K562 (cell line): ENCODE data around the gene ACSBG1. TPM values are rescaled to one million over a fixed set of nuclear protein-coding genes. Genes with fewer than 3 reads are reported as not detected.

Source experiments
- ATAC-seq: fragments of 200-7000 bp; cut with Tn5 transposase; 3 replicates; pipeline ENCODE4 v1.9.1; 2020; ENCODE audit warnings: moderate library complexity
- BruUV-seq: library from RNA; stranded (reverse); fragments of 400-500 nt; replicated peaks from 2 replicates; lab custom pipeline; 2021; lab: Mats Ljungman, UMichigan
- CTCF ChIA-PET: fragments of 300-600 bp; formaldehyde crosslinking; extraction: SDS; loops from one replicate; lab custom pipeline; 2021; ENCODE audit warnings: low intra/inter-chr PET ratio; lab: Yijun Ruan, JAX
- POLR2A ChIA-PET: fragments of 300-600, 350-650 bp; sonication (Branson Sonifier 250); formaldehyde crosslinking; extraction: SDS; loops from one replicate; lab custom pipeline; 2021; ENCODE audit warnings: antibody characterized with exemption, inconsistent platforms; lab: Yijun Ruan, JAX
- DNase-seq, 4 experiments: peaks; one replicate each; pipeline versions ENCODE4 v3.0.0 to v3.0.0-alpha.2; 2011 to 2018; ENCODE audit warnings: low spot score in 3 of 4, mixed read lengths in 3 of 4; ENCODE audit errors: extremely low read depth in 1 of 4
- FAIRE-seq: peaks from 2 replicates; lab custom pipeline; 2011; peaks lifted over from hg19 to GRCh38; lab: Jason Lieb, UNC
- H2AFZ ChIP-seq: 2 replicates; pipeline ENCODE4 v1.6.0; 2011; ENCODE audit warnings: low read depth, low read length, control low read depth, inconsistent platforms
- H3K27ac ChIP-seq: fragments of 200-600 bp; 3 replicates; pipeline ENCODE4 v1.8.0; 2011; ENCODE audit warnings: low read depth, mild to moderate bottlenecking, control low read depth, inconsistent platforms, low read length, moderate library complexity, mixed read lengths; ENCODE audit errors: extremely low read depth
- H3K27me3 ChIP-seq, 2 experiments: fragments of 300-600 bp in 1 of 2; 2 replicates in 1 of 2; 3 replicates in 1 of 2; pipeline versions ENCODE4 v1.6.0 to v1.8.0; 2011; ENCODE audit warnings: inconsistent platforms in 2 of 2, low read length in 2 of 2, mild to moderate bottlenecking in 1 of 2, mixed read lengths in 1 of 2, moderate library complexity in 1 of 2; ENCODE audit not compliant: control insufficient read depth in 2 of 2, insufficient read depth in 2 of 2
- H3K36me3 ChIP-seq: fragments of 300-600 bp; 3 replicates; pipeline ENCODE4 v1.8.0; 2011; ENCODE audit warnings: mild to moderate bottlenecking, low read length, inconsistent platforms; ENCODE audit not compliant: control insufficient read depth, insufficient read depth
- H3K4me1 ChIP-seq, 2 experiments: fragments of 200-600 bp in 1 of 2; replicated peaks in 1 of 2; 2 replicates in 1 of 2; 3 replicates in 1 of 2; pipeline versions ENCODE4 v1.5.1 to v1.8.0; 2011; ENCODE audit warnings: inconsistent platforms in 2 of 2, low read length in 2 of 2, mild to moderate bottlenecking in 1 of 2, mixed read lengths in 1 of 2, moderate library complexity in 1 of 2; ENCODE audit not compliant: control insufficient read depth in 2 of 2, insufficient read depth in 2 of 2
- H3K4me2 ChIP-seq: 2 replicates; pipeline ENCODE4 v1.6.1; 2011; ENCODE audit warnings: low read length, control low read depth, inconsistent platforms, mixed read lengths; ENCODE audit not compliant: insufficient read depth
- H3K4me3 ChIP-seq: fragments of 200-600 bp; sonication (generic), shearing (Covaris generic); 2 replicates; pipeline ENCODE4 v1.5.1; 2016; ENCODE audit warnings: control low read depth, inconsistent platforms
- H3K79me2 ChIP-seq: fragments of 200-600 bp; 3 replicates; pipeline ENCODE4 v1.8.0; 2011; ENCODE audit warnings: low read length, inconsistent platforms; ENCODE audit not compliant: control insufficient read depth, insufficient read depth
- H3K9ac ChIP-seq, 2 experiments: 2 replicates each; pipeline versions ENCODE4 v1.6.0 to v1.6.1; 2011; ENCODE audit warnings: low read depth in 2 of 2, low read length in 2 of 2, control low read depth in 1 of 2, inconsistent platforms in 1 of 2, mild to moderate bottlenecking in 1 of 2, mixed read lengths in 1 of 2; ENCODE audit not compliant: insufficient read depth in 1 of 2
- H3K9me1 ChIP-seq: one replicate; pipeline ENCODE4 v1.6.0; 2011; ENCODE audit warnings: inconsistent platforms, mild to moderate bottlenecking, low read length, moderate library complexity; ENCODE audit not compliant: control insufficient read depth, insufficient read depth
- H3K9me3 ChIP-seq: replicated peaks from 2 replicates; pipeline ENCODE4 v1.5.1; 2011; ENCODE audit warnings: low read depth, low read length, inconsistent platforms; ENCODE audit not compliant: control insufficient read depth, insufficient read depth
- H4K20me1 ChIP-seq: replicated peaks from 2 replicates; pipeline ENCODE4 v1.6.1; 2011; ENCODE audit warnings: low read length, inconsistent platforms, mixed read lengths; ENCODE audit not compliant: control insufficient read depth, insufficient read depth
- GTF2B ChIP-seq: IDR thresholded peaks from 2 replicates; pipeline ENCODE4 v1.6.1; 2011; ENCODE audit not compliant: insufficient read length; ENCODE audit errors: extremely low read depth
- KLF6 ChIP-seq: fragments of 250-450 bp; sonication (Bioruptor Pico); IDR thresholded peaks from 2 replicates; pipeline ENCODE4 v1.4.0; 2020; ENCODE audit warnings: mild to moderate bottlenecking, moderate library complexity, borderline replicate concordance
- RBM25 ChIP-seq: fragments of 200-400 bp; formaldehyde crosslinking; IDR thresholded peaks from 2 replicates; pipeline ENCODE4 v1.6.1; 2018; ENCODE audit warnings: low read length, low read depth, moderate library complexity; ENCODE audit not compliant: severe bottlenecking
- SAP30 ChIP-seq: fragments of 200-600 bp; sonication (generic); IDR thresholded peaks from 2 replicates; pipeline ENCODE4 v1.6.1; 2012; ENCODE audit warnings: borderline replicate concordance, low read depth, mild to moderate bottlenecking, moderate library complexity, low read length, control low read depth, inconsistent platforms; ENCODE audit not compliant: insufficient read depth, poor library complexity, severe bottlenecking
- TEAD4 ChIP-seq, 2 experiments: sonication (generic) in 1 of 2; formaldehyde crosslinking in 1 of 2; IDR thresholded peaks; 2 replicates each; pipeline versions ENCODE4 v1.6.1 to v1.8.0; 2012 to 2022; ENCODE audit warnings: borderline replicate concordance in 1 of 2, inconsistent platforms in 1 of 2, low read length in 1 of 2, mild to moderate bottlenecking in 1 of 2, missing genetic modification reagents in 1 of 2
- UBTF ChIP-seq, 2 experiments: IDR thresholded peaks; 2 replicates each; pipeline ENCODE4 v1.6.1; 2012; ENCODE audit warnings: improper control_type of control experiment in 2 of 2, low read depth in 2 of 2, low read length in 2 of 2, borderline replicate concordance in 1 of 2
- ZFP1 ChIP-seq: fragments of 450-650 bp; formaldehyde crosslinking; IDR thresholded peaks from 2 replicates; pipeline ENCODE4 v1.4.0; 2020; ENCODE audit warnings: mild to moderate bottlenecking, mixed read lengths
- ZNF316 ChIP-seq: fragments of 450-650 bp; IDR thresholded peaks from 2 replicates; pipeline ENCODE4 v1.6.1; 2016
- ZNF444 ChIP-seq: fragments of 250-450 bp; sonication (Bioruptor Pico); IDR thresholded peaks from 2 replicates; pipeline ENCODE4 v1.4.0; 2020; ENCODE audit warnings: mild to moderate bottlenecking, moderate library complexity
- WGBS: fragments of 100-300 bp; shearing (Covaris generic); methylation state at CpG from one replicate; pipeline ENCODE4 v1.1.6; 2016; ENCODE audit warnings: low coverage, mixed read lengths; ENCODE audit not compliant: insufficient coverage; ENCODE audit errors: missing lambda C conversion rate; 5-methylcytosine and 5-hydroxymethylcytosine counted together
- in situ Hi-C: fragments of 300-500 bp; cut with MboI; formaldehyde crosslinking; loops from 4 replicates; pipeline ENCODE4 v1.15.0; 2018; ENCODE audit warnings: inconsistent platforms, mixed read lengths
- intact Hi-C: fragments of 100-400 bp; cut with micrococcal nuclease; formaldehyde crosslinking; loops from 2 replicates; pipeline ENCODE4 v1.14.2; 2022
- polyA plus RNA-seq, 8 experiments: library from polyadenylated mRNA; depleted of rRNA in 4 of 8; stranded (reverse) in 5 of 8; unstranded in 3 of 8; fragments of >200 nt; fragmentation: Nextera tagmentation in 2 of 8; fragmentation: Illumina TruSeq in 1 of 8; extraction: Ambion mirVana in 2 of 8; extraction: Trizol in 1 of 8; gene quantifications; 2 replicates each; pipeline versions ENCODE4 v1.2.1 to v1.2.3, GENCODE V29; 2011 to 2014; ENCODE audit warnings: inconsistent platforms in 1 of 8, missing spikeins in 1 of 8
- total RNA-seq, 7 experiments: library from RNA; depleted of rRNA in 6 of 7; stranded (reverse); fragments of >200 nt in 6 of 7; fragmentation: Illumina TruSeq in 2 of 7; extraction: Trizol in 2 of 7; gene quantifications; 2 replicates each; pipeline versions ENCODE4 v1.2.1 to v1.2.3, GENCODE V29; 2011 to 2021; ENCODE audit warnings: low replicate concordance in 1 of 7

The ACSBG1 gene
- total and polyA plus RNA-seq, 9 of the 15 experiments (the other 6 are each of a cell fraction or from before 2014, with no cell fraction given) = 0.36 to 6.4 (median 2.5) TPM

- H3K4me1 ChIP-seq = no peaks in the 10 kb centered on the region
- no peaks in the 10 kb centered on the region for H3K27me3 ChIP-seq
- ChIA-PET CTCF (no interaction called here), POLR2A (interaction anchor here (1.1 kb wide), 1 partner anchor 11 kb away, joined by 3 read pairs; no protein-coding TSS in a partner anchor)
- H3K9ac ChIP-seq = no peak overlapping the region
- WGBS = 94% methylated on average over 10 of the region's 10 CpGs
- no peaks in the 10 kb centered on the region for H3K9me1 ChIP-seq
- no TSS peak for BruUV-seq
- no peak for DNase-seq
- H2AFZ ChIP-seq = no peak overlapping the region
- intact Hi-C loops = no loop called here
- no peak overlapping the region for H3K27ac ChIP-seq
- H4K20me1 ChIP-seq = no peaks in the 10 kb centered on the region
- no peaks in the 10 kb centered on the region for H3K79me2 ChIP-seq
- H3K36me3 ChIP-seq = peaks cover 94% of the 10 kb centered on the region
- in situ Hi-C loops = no loop called here
- no peaks in the 10 kb centered on the region for H3K9me3 ChIP-seq
- ATAC-seq = no peak
- no peak overlapping the region for H3K4me2 ChIP-seq
- no peak for FAIRE-seq
- TF ChIP-seq RBM25 (peak; percentile 11), ZFP1 (no peak)
- H3K4me3 ChIP-seq = no peak overlapping the region
Observed at GRCh38 chr15:78167227-78167888, 67.0 kb downstream of the ACSBG1 start.

- peaks cover 87% of the 10 kb centered on the region for H3K36me3 ChIP-seq
- no peak overlapping the region for H3K27ac ChIP-seq
- DNase-seq = no peak
- H3K4me3 ChIP-seq = no peak overlapping the region
- H3K27me3 ChIP-seq = no peaks in the 10 kb centered on the region
- ATAC-seq = no peak
- CTCF ChIA-PET = no interaction called here
- H3K4me1 ChIP-seq = no peaks in the 10 kb centered on the region
- intact Hi-C loops = no loop called here
- no peaks in the 10 kb centered on the region for H3K9me3 ChIP-seq
- TF ChIP-seq GTF2B = no peak
- TF ChIP-seq ZNF444 (CRISPR knock-in tag) = no peak
- TF ChIP-seq ZNF316 = peak; percentile 58; the same call in 1 of the 2 replicates
- TF ChIP-seq TEAD4 (IDR thresholded peaks at IDR 0.05; ENCODE audit: low read length) = no peak
- no peak for TF ChIP-seq TEAD4 (CRISPR knock-in tag; IDR thresholded peaks at IDR 0.05; ENCODE audit: borderline replicate concordance)
- no peak for TF ChIP-seq SAP30
- no peak for TF ChIP-seq ZFP1
- TF ChIP-seq KLF6 (CRISPR knock-in tag) = no peak
- TF ChIP-seq UBTF (IDR thresholded peaks at IDR 0.05; ENCODE audit: borderline replicate concordance in 1 of 2, low read depth in 2 of 2, low read length in 2 of 2) = no peak
- WGBS = no CpG with 5 or more reads among the region's 2 CpGs
- no peak overlapping the region for H3K4me2 ChIP-seq
- no peak for FAIRE-seq
- H3K9me1 ChIP-seq = no peaks in the 10 kb centered on the region
- POLR2A ChIA-PET = no interaction called here
- no peaks in the 10 kb centered on the region for H4K20me1 ChIP-seq
- in situ Hi-C loops = no loop called here
- H3K79me2 ChIP-seq = no peaks in the 10 kb centered on the region
- no peak overlapping the region for H2AFZ ChIP-seq
- BruUV-seq = no TSS peak
- no peak overlapping the region for H3K9ac ChIP-seq
Observed at GRCh38 chr15:78164010-78164409, 70.4 kb downstream of the ACSBG1 start.
